Activated T-cell treated with anti-CD3 and anti-CD28 coated beads, Interleukin-2, amount 50 U/mL, for 72 hours (primary cell): ENCODE measurements around the gene PCNX1. TPM values are rescaled to one million over a fixed set of nuclear protein-coding genes. Genes with fewer than 3 reads are reported as not detected.

ENCODE experiments used
- ATAC-seq, 2 donors: fragments of 150-1000 bp; cut with Tn5 transposase; replicated peaks in 1 of 2; 2 replicates each; pipeline ENCODE4 v1.10.0; 2021; ENCODE audit warnings: moderate library complexity in 2 of 2, mild to moderate bottlenecking in 1 of 2
- DNase-seq, 2 donors: peaks; one replicate each; pipeline ENCODE4 v3.0.0; 2021 to 2022; ENCODE audit warnings: mixed read lengths in 1 of 2
- H3K27ac Mint-ChIP-seq: one replicate; pipeline ENCODE4 v1.8.0; 2022; ENCODE audit warnings: mild to moderate bottlenecking, moderate library complexity, mixed read lengths
- H3K27me3 Mint-ChIP-seq: one replicate; pipeline ENCODE4 v1.8.0; 2022; ENCODE audit warnings: low read depth, mixed read lengths
- H3K36me3 Mint-ChIP-seq, 2 donors: one replicate each; pipeline ENCODE4 v1.8.0; 2022; ENCODE audit warnings: mixed read lengths in 2 of 2, mild to moderate bottlenecking in 1 of 2; ENCODE audit not compliant: insufficient read depth in 2 of 2
- H3K4me1 Mint-ChIP-seq: one replicate; pipeline ENCODE4 v1.8.0; 2022; ENCODE audit warnings: low read depth, mixed read lengths
- H3K4me3 Mint-ChIP-seq, 2 donors: one replicate each; pipeline ENCODE4 v1.8.0; 2022; ENCODE audit warnings: mild to moderate bottlenecking in 2 of 2, mixed read lengths in 2 of 2, moderate library complexity in 2 of 2
- H3K9me3 Mint-ChIP-seq, 2 donors: one replicate each; pipeline ENCODE4 v1.8.0; 2022; ENCODE audit warnings: mixed read lengths in 2 of 2
- total RNA-seq, 2 donors: library from RNA; stranded (reverse); gene quantifications; one replicate each; pipeline ENCODE4 v1.2.3, GENCODE V29; 2022

Gene PCNX1
- total RNA-seq, 2 donors from 2014 or later, result 83.3 to 85.8 TPM

DNA sequence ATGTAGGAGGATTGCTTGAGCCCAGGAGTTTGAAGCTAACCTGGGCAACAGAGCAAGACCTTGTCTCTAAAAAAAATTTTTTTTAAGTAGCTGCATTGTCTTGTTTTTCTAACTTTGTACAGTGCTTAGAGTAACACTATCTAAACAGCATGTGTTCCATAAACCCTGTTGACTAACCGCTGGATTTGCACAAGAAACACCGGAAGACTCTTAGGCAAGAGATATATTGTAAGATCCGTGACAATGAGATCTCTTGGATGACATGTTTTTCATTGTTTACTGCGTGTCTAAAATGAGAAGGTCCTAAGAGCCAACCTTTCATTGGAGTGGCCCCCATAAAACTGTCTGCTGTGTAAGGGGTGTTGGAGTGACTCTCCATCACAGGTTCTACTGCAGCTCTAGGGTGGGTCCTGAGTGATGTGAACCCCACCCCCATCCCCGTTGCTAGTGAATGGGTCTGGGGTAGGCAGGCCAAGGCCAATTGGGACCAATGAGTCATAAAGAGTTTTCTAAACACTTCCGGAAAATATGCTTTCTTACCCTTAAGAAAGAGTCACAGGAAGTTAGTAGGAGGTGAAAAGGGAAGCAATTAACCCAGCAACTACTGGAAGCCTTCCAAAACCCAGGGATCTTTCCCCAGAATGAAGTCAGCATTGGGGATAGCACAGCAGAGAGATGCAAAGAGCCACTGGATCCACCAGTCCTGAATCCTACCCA, 24.3 kb upstream of the PCNX1 start:
- peaks cover 69% of the 10 kb centered on the region for H3K4me1 Mint-ChIP-seq
- no peaks in the 10 kb centered on the region for H3K27me3 Mint-ChIP-seq
- H3K36me3 Mint-ChIP-seq, result no peaks in the 10 kb centered on the region
- H3K4me3 Mint-ChIP-seq, result peak overlapping the region; percentile 13 to 86
- no peak for DNase-seq
- ATAC-seq, result no peak
- H3K27ac Mint-ChIP-seq, result peak overlapping the region; percentile 17
- peaks cover 0 to 3% of the 10 kb centered on the region in 2 donors for H3K9me3 Mint-ChIP-seq

DNA sequence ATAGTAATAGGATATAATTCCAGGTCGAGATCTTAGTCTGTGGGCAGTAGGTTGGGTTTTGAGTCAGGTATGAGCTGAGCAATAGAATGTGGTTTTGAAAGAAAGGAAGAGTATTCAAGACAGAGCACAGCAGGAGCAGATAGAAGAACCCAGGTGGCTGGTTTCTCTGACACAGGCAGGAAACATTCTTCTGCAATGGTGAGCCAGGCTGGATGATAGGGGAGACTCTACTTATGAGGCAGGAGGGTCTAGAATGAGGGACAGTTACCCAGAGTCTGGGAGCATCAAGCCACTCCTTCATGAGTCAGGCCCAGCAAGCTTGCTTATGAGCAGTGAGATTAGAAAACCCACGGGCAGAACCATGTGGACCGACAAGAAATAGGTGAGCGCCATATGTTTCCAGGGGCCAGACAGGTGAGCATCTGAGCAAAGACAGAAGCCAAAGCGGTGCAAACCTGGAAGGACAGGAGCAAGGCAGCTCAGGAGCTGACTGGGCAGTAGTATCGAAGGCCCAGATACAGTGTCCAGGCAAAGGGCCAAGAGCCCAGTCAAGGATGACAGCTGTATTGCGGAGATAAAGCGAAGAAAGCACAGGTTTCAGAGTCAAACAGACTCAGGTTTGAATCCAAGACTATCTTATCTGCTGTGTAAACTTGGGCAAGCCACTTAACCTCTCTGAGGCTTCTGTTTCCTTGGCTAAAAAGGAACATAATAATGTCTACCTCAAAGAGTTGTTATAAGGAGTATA, 22.5 kb upstream of the PCNX1 start:
- Mint-ChIP-seq H3K27me3 (no peaks in the 10 kb centered on the region), H3K9me3 (peaks cover 0 to 3% of the 10 kb centered on the region in 2 donors), H3K4me3 (peak overlapping the region; percentile 70 to 86), H3K4me1 (peaks cover 88% of the 10 kb centered on the region), H3K36me3 (no peaks in the 10 kb centered on the region), H3K27ac (peak overlapping the region; percentile 97)
- DNase-seq (peak; percentile 56 to 61), ATAC-seq (peak; percentile 43 to 51)

DNA sequence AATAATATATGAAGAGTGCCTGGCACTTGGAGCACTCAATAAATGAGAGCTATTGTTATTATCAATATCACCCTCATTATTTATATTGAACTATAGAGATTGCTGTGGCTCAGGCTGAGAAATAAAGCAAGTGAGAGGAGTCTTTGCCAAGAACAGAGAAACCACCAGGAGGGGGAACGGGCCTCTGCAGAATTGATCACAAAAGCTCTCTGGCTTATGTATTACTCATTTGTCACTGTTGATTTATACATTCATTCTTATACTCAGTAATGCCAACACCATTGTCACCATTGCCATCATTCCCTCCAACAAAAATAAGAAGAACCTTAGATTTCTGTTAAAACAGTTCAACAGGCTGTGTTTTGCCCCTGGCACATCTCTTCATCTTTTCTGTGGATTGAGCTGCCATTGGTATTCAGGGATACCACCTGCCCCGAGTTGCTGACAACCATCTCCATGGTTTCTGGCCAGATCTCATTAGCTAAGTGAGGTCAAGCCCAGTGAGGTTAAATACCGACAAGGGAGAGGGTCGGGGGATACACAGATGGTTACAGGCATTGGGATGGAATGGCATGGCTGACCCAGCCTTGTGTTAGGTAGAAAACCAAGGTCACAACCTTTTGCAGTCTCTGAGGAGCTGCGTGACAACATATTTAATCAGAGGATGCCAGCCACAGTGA, 21.8 kb upstream of the PCNX1 start:
- Mint-ChIP-seq H3K4me1 (peaks cover 94% of the 10 kb centered on the region), H3K27me3 (no peaks in the 10 kb centered on the region), H3K27ac (peak overlapping the region; percentile 97), H3K9me3 (peaks cover 0 to 3% of the 10 kb centered on the region in 2 donors), H3K36me3 (no peaks in the 10 kb centered on the region), H3K4me3 (peak overlapping the region; percentile 70 to 86)
- ATAC-seq (peak; percentile 62 to 68), DNase-seq (peak; percentile 68 to 81)

DNA sequence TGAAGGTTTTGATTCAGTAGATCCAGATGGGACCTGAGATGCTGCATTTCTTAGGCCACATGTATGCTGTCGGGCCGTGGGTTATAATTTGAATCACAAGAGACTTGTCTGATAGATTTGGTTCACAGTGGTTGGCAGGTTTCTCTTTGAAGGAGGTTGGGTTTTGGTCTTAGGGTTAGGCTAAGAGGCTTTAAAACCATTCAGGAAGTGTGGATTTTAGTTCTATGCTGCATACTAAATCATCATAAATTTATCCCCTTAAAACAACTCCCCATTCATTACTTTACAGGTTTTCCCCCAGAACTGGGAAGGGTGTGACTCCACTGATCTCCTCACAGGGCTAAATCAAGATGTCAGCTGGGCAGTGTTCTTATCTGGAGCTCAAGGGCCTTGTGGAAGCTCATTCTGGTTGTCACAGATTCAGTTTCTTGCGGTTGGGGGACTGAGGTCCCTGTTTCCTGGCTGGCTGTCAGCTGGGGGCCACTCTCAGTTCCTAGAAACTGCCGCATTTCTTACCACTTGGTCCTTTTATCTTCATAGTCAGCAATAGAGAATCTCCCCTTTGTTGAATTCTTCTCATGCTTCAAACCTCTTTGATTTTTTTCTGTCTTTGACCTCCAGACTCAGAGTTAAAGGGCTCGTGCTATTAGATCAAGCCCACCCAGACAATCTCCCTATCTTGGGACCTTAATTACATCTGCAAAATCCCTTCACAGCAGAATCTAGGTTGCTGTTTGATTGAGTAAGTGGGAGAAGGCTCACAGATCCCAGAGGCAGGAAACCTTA, 20.6 kb upstream of the PCNX1 start:
- Mint-ChIP-seq H3K4me1 (peaks cover 93% of the 10 kb centered on the region), H3K27ac (peak overlapping the region; percentile 97), H3K9me3 (no peaks in the 10 kb centered on the region), H3K4me3 (peak overlapping the region; percentile 70 to 86), H3K27me3 (no peaks in the 10 kb centered on the region), H3K36me3 (no peaks in the 10 kb centered on the region)
- peak; percentile 70 to 77 for DNase-seq
- peak; percentile 47 to 61 for ATAC-seq

DNA sequence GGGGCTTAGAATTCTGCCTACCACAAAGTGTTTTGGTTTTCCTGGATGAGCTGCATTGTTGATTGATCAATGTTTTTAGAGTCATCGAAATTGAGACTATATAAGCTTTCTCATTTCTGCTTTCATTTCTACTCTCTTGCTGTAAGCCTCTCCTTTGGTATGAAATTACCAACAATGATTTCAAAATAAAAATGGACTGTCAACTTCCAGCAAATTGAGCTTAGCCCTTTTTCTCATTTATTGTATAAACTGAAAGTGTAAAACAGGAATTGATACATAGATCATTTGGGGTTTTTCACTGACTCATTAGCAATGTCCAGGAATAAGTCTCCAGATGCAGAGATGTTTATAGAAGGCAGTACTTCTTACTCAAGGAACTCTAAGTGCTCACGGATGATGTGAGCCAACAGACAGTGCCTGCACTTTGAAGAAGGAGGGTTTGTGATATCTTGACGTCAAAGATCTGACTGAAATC, 20.0 kb upstream of the PCNX1 start:
- H3K36me3 Mint-ChIP-seq, result no peaks in the 10 kb centered on the region
- no peaks in the 10 kb centered on the region for H3K9me3 Mint-ChIP-seq
- no peaks in the 10 kb centered on the region for H3K27me3 Mint-ChIP-seq
- no peak for DNase-seq
- peak overlapping the region; percentile 97 for H3K27ac Mint-ChIP-seq
- peaks cover 93% of the 10 kb centered on the region for H3K4me1 Mint-ChIP-seq
- ATAC-seq, result peak; percentile 24 to 31
- peak overlapping the region; percentile 70 to 86 for H3K4me3 Mint-ChIP-seq

DNA sequence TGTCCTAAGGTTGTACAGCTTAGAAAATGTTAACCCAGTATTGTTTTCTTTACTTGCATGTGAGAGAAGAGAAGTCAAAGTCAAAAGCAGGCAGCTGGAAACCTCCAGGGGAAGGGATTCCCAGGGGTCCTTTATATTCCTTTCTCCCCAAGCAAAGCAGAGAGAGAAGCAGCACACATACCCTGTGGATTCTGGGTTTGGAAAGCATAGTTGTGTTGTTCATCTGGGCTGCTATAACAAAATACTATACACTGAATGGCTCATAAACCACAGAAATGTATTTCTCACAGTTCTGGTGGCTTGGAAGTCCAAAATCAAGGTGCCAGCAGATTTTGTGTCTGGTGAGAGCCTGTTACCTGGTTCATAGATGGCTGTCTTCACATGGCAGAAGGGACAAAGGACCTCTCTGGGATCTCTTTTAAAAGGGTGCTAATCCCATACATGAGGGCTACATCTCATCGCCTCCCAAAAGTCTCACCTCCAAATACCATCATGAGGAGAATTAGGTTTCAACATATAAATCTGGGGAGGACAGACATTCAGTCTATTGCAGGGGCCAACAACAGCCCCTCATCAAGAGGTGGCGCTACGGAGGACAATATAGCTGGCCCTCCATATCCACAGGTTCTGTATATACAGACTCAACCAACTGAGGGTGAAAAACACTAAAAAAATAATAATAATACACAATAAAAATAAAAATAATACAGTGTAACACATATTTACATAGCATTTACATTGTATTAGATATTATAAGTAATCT, 19.3 kb upstream of the PCNX1 start:
- Mint-ChIP-seq H3K4me1 (peaks cover 93% of the 10 kb centered on the region), H3K4me3 (peak overlapping the region; percentile 70 to 86), H3K9me3 (no peaks in the 10 kb centered on the region), H3K36me3 (no peaks in the 10 kb centered on the region), H3K27me3 (no peaks in the 10 kb centered on the region), H3K27ac (peak overlapping the region; percentile 97)
- DNase-seq (no peak), ATAC-seq (no peak)

DNA sequence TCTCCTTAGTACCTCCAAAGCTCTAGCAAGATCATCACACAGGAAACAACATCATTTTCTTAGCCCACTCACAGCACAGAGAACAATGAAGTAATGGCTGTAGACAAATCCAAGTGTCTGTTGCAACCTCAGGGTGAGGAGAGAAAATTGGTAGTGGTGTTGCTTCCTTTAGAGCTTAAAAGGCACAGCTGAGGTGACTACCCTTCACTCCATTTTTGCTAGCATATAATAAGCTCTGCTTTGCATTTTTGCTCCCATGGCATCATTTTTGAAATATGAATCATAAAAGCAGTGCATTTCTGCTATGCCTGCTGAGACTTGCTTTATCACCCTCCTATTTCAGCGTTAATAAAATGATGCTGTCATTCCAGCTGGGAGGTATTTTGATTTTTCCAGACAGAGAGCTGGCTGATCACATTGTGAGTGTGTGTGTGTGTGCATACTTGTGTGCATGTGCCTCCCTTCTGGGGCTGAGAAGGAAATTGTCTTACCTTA, 18.5 kb upstream of the PCNX1 start:
- ATAC-seq, result peak in 1 of 2 donors; percentile 4
- peak overlapping the region in 1 of 2 donors; percentile 9 for H3K4me3 Mint-ChIP-seq
- H3K36me3 Mint-ChIP-seq, result no peaks in the 10 kb centered on the region
- H3K27ac Mint-ChIP-seq, result no peak overlapping the region
- H3K4me1 Mint-ChIP-seq, result peaks cover 93% of the 10 kb centered on the region
- H3K9me3 Mint-ChIP-seq, result no peaks in the 10 kb centered on the region
- DNase-seq, result no peak
- H3K27me3 Mint-ChIP-seq, result no peaks in the 10 kb centered on the region

DNA sequence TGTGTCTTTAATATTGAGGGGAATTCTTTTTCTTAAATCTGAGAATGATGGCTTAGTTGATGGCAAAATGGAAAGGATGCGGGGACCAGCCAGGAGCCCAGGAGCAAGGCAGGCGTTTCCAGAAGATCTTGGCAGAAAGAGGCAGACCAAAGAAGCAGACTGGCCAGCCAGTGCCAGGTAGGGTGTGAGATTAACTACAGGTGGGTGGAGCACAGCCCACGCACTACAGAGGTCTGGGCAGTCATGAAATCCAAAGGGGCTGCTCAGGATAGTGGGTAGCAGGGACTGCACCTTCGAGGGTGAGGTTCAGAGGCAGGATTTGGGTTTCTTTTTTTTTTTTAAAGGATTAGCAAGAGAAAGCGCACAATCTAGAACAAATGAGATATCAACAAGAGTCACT, 17.7 kb upstream of the PCNX1 start:
- no peaks in the 10 kb centered on the region for H3K9me3 Mint-ChIP-seq
- peaks cover 93% of the 10 kb centered on the region for H3K4me1 Mint-ChIP-seq
- H3K4me3 Mint-ChIP-seq, result no peak overlapping the region
- no peaks in the 10 kb centered on the region for H3K27me3 Mint-ChIP-seq
- peak overlapping the region; percentile 1 for H3K27ac Mint-ChIP-seq
- no peak for DNase-seq
- H3K36me3 Mint-ChIP-seq, result no peaks in the 10 kb centered on the region
- no peak for ATAC-seq

DNA sequence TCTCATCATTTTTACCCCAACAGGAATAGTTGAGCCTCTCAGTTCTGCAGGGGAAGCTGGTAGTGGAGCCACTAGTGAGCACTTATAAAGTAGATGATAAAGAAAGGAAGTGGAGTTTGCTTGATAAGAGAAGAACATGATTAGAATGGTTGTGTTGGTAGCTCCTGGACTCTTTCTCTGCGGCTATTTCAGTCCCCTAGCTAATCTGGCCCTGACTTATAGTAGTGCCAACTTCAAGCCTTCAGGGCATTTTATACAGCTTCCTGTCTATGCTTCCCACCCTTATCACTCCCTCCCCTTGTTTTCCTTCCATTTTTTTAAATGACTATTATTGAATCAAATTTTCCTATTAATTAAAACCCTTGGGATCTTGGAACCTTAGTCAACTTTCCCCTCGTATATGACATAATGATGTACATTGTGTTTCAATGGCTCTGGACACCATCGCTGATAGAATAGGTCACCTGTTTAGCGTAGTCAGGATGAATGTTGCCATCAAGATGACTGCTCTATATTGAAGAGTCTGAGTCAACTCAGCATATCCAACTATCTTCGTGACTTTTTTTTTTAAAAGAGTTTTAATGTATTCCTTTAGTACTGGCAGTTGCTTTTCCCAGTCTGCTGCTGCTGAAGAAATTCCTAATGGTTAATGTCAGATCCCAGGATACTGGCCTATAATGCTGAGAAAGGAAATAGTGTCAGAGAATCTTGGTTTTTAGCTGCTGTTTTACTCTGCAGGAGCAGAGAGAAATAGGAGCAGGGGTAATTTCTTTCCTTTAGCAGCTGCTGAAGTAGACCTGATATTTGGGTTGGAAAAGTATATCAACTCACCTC, 16.2 kb upstream of the PCNX1 start:
- ATAC-seq (no peak), DNase-seq (no peak)
- H3K27ac Mint-ChIP-seq, result no peak overlapping the region
- no peaks in the 10 kb centered on the region for H3K9me3 Mint-ChIP-seq
- H3K4me3 Mint-ChIP-seq, result no peak overlapping the region
- H3K36me3 Mint-ChIP-seq, result no peaks in the 10 kb centered on the region
- H3K4me1 Mint-ChIP-seq, result peaks cover 88% of the 10 kb centered on the region
- H3K27me3 Mint-ChIP-seq, result no peaks in the 10 kb centered on the region

DNA sequence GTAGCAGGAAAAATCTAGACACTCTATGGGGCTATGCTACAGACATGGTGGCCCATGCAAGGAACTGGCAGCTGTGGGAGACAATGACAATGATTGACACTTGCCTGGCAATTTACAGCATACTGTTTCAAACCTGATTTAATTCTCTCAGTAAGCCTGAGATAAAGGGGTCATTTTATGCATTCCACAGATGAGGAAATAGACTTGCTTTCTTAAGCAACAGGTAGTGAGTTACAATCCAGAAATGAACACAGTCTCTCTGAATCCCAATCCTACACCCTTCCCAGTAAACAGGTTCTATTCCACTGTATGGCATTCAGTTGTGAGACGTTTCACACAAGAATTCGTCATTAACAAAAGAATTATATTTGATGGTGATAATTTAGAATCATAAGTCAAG, 15.5 kb upstream of the PCNX1 start:
- Mint-ChIP-seq H3K4me1 (peaks cover 82% of the 10 kb centered on the region), H3K36me3 (peaks cover 0 to 3% of the 10 kb centered on the region in 2 donors)

DNA sequence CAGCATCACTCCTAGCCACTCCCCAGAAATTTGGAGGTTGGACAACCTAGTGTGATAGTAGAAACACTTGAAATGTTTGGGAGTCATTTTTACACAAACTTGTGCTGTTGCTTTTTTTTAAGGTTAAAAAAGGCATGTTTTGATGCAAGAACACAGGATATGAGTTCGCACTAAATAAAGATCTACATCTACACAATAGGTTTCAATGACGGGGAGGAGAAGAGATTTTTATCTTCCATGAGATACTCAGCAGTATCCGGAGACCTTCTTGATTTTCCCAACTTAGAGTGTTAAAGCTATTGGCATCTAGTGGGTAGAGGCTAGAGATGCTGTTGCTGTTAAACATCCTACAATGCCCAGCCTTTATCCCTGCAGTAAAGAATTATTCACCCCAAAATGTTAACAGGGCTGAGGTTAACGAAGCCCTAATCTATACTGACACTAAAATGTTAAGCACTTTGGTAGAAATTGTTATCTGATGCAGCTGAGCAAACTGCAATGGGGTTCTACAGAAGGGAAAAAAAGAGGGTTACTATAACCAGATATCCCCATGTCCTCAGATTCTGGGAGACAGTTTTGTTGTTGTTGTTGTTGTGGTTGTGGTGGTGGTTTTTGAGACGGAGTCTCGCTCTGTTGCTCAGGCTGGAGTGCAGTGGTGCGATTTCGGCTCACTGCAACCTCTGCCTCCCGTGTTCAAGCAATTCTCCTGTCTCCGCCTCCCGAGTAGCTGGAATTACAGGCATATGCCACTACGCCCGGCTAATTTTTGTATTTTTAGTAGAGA, 14.0 kb upstream of the PCNX1 start:
- DNase-seq (no peak), ATAC-seq (peak; percentile 39)
- H3K9me3 Mint-ChIP-seq, result peaks cover 0 to 4% of the 10 kb centered on the region in 2 donors
- peaks cover 0 to 3% of the 10 kb centered on the region in 2 donors for H3K36me3 Mint-ChIP-seq
- peaks cover 82% of the 10 kb centered on the region for H3K4me1 Mint-ChIP-seq
- peak overlapping the region; percentile 68 to 73 for H3K4me3 Mint-ChIP-seq
- peak overlapping the region; percentile 91 for H3K27ac Mint-ChIP-seq
- peaks cover 3% of the 10 kb centered on the region for H3K27me3 Mint-ChIP-seq

More for the DNA sequence above, 15.5 kb upstream of the PCNX1 start:
- no peak overlapping the region for H3K27ac Mint-ChIP-seq
- H3K9me3 Mint-ChIP-seq, result peaks cover 0 to 4% of the 10 kb centered on the region in 2 donors
- no peaks in the 10 kb centered on the region for H3K27me3 Mint-ChIP-seq
- H3K4me3 Mint-ChIP-seq, result no peak overlapping the region
- ATAC-seq (no peak), DNase-seq (no peak)
